NCI-H446 treated with DMSO at 0.1 percent for 48 hours (cell line): ENCODE measurements around the gene PACRG.

Experiments used
- DNase-seq: peaks from one replicate; lab custom pipeline; 2025; lab: John Stamatoyannopoulos, UW

PACRG gene

GRCh38 chr6:163137398-163137881, 409.7 kb downstream of the PACRG start:
- DNase-seq, result no peak

GRCh38 chr6:163146036-163146435, 418.3 kb downstream of the PACRG start:
- no peak for DNase-seq

GRCh38 chr6:163147994-163148393, 420.2 kb downstream of the PACRG start:
- DNase-seq, result no peak

DNA sequence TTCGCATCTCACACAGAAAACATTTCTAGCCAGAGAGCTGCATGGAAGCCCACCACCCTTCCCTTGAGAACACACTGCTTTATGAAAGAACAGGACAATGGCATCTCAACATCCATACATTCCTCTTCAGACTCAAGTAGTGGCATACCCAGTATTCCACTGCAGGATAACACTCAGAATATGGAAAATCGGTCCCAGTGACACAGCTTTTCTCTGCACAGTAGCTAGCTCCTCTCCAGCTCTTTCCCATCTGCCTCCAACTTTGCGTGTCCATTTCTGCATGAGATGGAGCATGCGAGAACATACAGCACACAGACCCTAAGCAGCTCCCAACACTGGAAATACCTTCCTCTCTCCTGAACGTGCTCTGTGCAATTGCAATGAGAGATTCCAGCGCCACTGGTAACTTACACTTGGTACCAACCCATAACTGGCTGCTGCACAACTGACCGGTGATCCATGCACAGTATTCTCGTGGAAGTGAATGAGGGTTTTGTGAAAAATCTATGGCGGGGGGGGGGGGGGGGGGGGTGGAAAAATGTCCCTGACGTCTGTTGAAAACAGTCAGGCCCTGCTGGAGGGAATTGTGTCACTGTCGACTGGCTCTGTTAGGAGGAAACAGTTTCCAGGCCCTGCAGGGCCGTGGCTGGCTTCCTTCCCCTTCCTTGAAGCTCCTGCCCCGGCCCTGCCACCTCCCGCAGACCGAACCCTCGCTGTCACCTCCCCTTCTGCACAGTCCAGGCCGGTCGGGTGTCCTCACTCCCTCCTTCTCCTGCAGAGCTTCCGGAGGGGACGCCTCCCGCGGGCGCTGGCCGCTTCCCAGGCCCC, 420.9 kb downstream of the PACRG start:
- DNase-seq, result no peak

- DNase-seq, result no peak
These were observed 421.6 kb downstream of the PACRG start for GRCh38 chr6:163149279-163149848.

- no peak for DNase-seq
These were observed 423.4 kb downstream of the PACRG start for GRCh38 chr6:163151212-163151611.

GRCh38 chr6:163152701-163153100, 424.9 kb downstream of the PACRG start:
- DNase-seq, result no peak

GRCh38 chr6:163159110-163159509, 431.3 kb downstream of the PACRG start:
- DNase-seq, result no peak

DNA sequence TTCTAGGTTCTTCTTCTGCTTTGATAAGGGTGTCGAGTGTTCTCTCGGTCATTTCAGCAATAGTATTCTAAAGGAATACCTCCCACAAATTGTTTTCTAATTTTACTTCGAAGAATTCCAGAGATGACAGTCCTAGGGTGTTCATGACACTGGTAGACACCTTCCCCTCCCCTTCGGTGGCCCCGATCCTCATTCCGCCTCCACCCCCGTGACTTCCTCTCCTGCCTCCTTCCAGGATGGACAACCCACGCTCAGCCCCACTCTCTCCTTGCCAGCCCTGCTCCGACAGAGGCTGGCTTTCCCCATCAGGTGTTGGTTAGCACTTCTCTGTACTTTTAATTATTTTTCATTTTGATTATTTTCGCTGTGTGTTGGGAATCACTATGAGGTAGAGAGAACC, 431.9 kb downstream of the PACRG start:
- DNase-seq, result no peak

GRCh38 chr6:163162007-163162873, 434.5 kb downstream of the PACRG start:
- no peak for DNase-seq

DNA sequence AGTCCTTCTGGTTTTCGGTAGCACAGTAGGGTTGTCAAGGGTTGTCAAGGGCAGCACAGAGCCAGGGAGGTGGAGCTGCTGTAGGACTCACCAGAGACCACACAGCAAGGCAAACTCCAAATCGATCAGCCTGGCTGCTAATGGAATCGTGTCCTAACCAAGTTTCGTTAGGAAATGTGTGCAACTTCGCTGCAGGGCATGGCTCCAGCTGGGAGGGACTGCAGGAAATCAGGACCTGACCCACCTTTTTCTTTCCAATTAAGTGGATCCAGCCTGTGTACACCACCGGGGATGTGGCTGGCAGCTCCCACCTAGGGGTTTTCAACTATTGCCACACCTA, 435.1 kb downstream of the PACRG start:
- DNase-seq, result no peak

DNA sequence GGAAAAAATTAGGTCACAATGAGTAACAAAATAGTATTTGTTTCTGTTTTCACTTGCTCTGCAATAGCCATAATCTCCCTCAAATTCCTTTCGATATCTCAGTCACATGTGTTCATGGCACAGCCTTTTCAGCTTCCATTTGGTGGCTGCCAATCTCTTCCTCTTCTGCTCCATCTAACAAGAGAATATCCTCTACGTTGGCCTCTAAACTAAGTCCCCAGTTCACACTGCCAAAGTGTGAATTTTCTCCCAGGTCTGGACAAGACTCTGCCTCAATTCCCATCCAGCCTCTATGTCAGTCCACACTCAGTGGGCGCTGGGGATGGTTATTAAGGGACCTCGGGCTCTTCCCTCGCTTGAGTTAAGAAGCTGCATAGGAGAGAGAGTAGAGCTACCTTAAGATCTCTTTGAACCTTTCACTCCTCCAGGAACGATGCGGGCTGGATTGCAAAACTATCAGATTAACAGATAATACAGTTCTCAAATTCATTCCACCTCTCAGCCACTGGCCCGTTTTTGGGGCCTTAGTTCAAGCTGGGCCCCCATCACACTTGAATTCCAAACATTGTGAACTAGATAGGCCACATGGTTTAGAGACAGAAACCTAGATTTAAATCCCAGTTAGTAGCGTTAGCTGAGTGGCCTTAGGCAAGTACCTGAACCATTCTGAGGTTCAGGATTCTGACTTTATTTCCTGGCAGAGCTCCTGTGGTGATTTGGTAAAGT, 436.6 kb downstream of the PACRG start:
- no peak for DNase-seq

GRCh38 chr6:163165155-163165910, 437.6 kb downstream of the PACRG start:
- no peak for DNase-seq

GRCh38 chr6:163165922-163166321, 438.1 kb downstream of the PACRG start:
- DNase-seq, result no peak

- no peak for DNase-seq
These were observed 438.7 kb downstream of the PACRG start for GRCh38 chr6:163166507-163166906.

DNA sequence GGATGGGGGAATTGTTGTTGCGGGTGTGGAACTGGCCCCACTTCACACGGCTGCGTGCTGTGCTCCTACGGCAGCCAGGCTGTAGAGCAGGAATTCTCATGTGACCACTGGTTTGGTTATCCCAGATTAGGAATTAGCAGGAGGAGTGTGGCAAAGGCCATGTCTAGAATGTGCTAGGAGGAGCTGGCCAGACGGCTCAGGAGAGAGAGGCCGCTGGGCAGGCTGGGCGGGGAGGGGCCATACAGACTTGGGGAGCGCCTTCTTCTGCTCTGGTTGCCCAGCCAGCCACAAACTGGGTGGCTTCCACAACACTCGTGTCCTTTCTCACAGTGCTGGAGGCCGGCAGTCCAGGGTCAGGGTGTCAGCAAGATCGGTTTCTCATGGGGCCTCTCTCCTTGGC, 441.7 kb downstream of the PACRG start:
- DNase-seq, result no peak

GRCh38 chr6:163170294-163170883, 442.6 kb downstream of the PACRG start:
- DNase-seq, result no peak

DNA sequence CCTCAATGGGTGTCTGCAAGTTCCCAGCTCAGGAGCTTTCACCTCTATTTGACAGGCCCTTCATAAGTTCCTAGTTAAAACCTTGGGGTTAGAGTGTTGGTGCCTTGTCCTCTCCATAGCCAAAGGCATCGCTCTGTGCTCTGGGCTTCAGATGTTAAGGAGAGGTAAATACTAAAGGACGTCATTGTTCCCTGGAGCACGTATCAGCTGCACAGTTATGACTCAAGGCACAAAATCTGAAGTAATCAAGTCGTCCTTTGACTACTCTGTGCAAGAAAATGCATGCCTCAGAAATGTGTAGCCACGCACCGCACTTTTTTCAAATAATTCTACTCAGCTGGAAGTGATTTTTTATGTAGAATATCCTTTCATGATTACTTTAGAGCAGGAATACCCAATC, 446.0 kb downstream of the PACRG start:
- no peak for DNase-seq

- no peak for DNase-seq
These were observed 447.5 kb downstream of the PACRG start for GRCh38 chr6:163175301-163175700.

DNA sequence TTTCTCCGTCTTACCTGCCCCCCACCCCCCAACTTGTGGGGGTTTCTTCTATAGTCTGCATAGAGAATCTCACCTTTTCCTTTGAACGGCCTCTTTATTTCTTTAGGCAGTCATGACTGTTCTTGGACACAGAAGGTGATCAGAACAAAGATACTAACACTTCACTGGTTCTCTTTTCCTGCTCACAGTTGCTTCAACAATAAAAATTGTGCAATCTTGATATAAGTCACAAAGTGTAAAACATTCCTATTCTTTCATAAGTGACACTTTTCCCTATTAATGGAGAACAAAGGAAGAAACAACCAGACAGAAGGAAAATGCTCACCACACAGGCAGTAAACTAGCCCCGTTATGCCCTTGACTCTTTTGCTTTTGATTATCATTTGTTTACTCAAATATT, 448.3 kb downstream of the PACRG start:
- no peak for DNase-seq

DNA sequence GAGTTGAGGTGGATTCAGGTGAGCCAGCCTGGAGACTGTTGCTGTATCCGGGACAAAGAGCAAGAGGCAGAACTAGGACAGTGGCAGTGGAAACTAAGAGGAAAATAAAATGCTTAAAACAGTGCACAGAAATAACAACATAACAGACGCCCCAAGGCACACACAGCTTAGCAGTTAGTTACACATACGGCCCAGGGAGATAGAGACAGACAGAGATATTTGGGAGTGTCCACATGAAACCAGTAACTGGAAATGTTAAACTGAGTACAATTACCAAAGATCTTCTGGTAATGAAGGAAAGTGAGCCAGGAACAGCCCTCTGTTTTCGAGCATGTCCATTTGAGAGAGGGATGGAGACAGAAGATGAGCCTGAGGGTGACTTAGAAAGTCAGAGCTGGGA, 449.2 kb downstream of the PACRG start:
- no peak for DNase-seq
